ENCODE measurements around the gene STEAP4. TPM values are rescaled to one million over a fixed set of nuclear protein-coding genes. Genes with fewer than 3 reads are reported as not detected.

The STEAP4 gene
- total RNA-seq, 1 experiment from 2014 or later: not detected

DNA sequence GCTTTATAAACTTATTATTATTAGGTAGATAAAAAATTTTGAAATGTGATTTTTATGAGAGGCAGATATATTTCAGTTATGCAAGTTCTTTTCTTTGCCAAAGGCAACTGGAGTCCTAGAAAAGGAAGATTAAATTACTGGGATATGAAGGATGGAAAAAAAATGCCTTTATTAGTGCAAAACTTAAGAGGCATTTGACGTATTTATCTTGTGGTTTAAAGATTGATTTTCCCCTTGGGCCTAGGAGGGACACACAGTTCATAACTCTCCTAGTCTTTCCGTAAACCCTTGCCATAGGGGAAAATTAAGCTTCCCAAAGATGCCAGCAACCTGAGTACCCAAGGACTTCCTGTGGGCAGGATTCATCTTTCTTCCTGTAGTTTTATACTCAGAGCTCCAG, 3.1 kb upstream of the STEAP4 start:
- no peak overlapping the region for H2BK15ac ChIP-seq (ENCODE audit: low read depth, low read length)

More for the DNA sequence above, 3.1 kb upstream of the STEAP4 start:
- Histone ChIP-seq H3K9ac (ENCODE audit: extremely low read depth, insufficient read length, low read length) (no peak overlapping the region), H2BK120ac (ENCODE audit: low read depth, low read length, poor library complexity, severe bottlenecking) (no peak overlapping the region), H3K27ac (ENCODE audit: insufficient read length, low read depth, low read length) (no peak overlapping the region), H3K79me1 (ENCODE audit: insufficient read depth, low read depth, low read length, poor library complexity, severe bottlenecking) (no peaks in the 10 kb centered on the region), H3K14ac (ENCODE audit: insufficient read depth, low read length) (no peak overlapping the region), H3K9me3 (ENCODE audit: control insufficient read depth, low read depth, low read length) (no peaks in the 10 kb centered on the region), H2BK12ac (ENCODE audit: insufficient read length, low read depth, low read length) (no peak overlapping the region), H4K8ac (replicated peaks; ENCODE audit: insufficient read length, low read depth, low read length) (no peak overlapping the region), H3K79me2 (ENCODE audit: insufficient read depth, low read length) (no peaks in the 10 kb centered on the region), H2BK5ac (ENCODE audit: insufficient read length, low read length) (no peak overlapping the region), H3K23ac (ENCODE audit: insufficient read length, low read depth, low read length) (no peak overlapping the region), H3K23me2 (ENCODE audit: insufficient read length, low read depth, low read length, poor library complexity, severe bottlenecking) (no peaks in the 10 kb centered on the region), H4K20me1 (ENCODE audit: control insufficient read depth, insufficient read depth, insufficient read length) (no peaks in the 10 kb centered on the region), H4K5ac (ENCODE audit: insufficient read length, low read depth, low read length) (no peak overlapping the region), H3K56ac (ENCODE audit: insufficient read length, low read depth, low read length) (no peak overlapping the region), H3K4me1 (ENCODE audit: insufficient read depth, low read length) (no peaks in the 10 kb centered on the region), H2BK20ac (ENCODE audit: low read depth, low read length, poor library complexity, severe bottlenecking) (no peak overlapping the region), H4K91ac (ENCODE audit: insufficient read length, low read depth, low read length) (no peak overlapping the region), H3K18ac (ENCODE audit: insufficient read length, low read depth, low read length) (no peak overlapping the region), H3K4me2 (ENCODE audit: insufficient read depth, insufficient read length, low read length) (no peak overlapping the region), H2AFZ (ENCODE audit: low read length) (no peak overlapping the region), H3K27me3 (ENCODE audit: insufficient read depth, low read length) (no peaks in the 10 kb centered on the region; the same call in 1 of the 2 replicates), H3T11ph (ENCODE audit: low read length) (no peak overlapping the region), H2AK5ac (ENCODE audit: insufficient read length, low read length) (no peak overlapping the region), H3K4ac (ENCODE audit: low read depth, low read length) (no peak overlapping the region)
- DNase-seq: no peak
- peaks cover 6 to 9% of the 10 kb centered on the region in 2 experiments; a peak in 2 of 4 replicates for H3K4me1 Mint-ChIP-seq
- H3K4me3 Mint-ChIP-seq: no peak overlapping the region
- no peaks in the 10 kb centered on the region for H3K36me3 Mint-ChIP-seq (ENCODE audit: insufficient read depth in 1 of 3, low read depth in 3 of 3)
- H3K9me3 Mint-ChIP-seq: no peaks in the 10 kb centered on the region
- TF ChIP-seq, protein P1, sequence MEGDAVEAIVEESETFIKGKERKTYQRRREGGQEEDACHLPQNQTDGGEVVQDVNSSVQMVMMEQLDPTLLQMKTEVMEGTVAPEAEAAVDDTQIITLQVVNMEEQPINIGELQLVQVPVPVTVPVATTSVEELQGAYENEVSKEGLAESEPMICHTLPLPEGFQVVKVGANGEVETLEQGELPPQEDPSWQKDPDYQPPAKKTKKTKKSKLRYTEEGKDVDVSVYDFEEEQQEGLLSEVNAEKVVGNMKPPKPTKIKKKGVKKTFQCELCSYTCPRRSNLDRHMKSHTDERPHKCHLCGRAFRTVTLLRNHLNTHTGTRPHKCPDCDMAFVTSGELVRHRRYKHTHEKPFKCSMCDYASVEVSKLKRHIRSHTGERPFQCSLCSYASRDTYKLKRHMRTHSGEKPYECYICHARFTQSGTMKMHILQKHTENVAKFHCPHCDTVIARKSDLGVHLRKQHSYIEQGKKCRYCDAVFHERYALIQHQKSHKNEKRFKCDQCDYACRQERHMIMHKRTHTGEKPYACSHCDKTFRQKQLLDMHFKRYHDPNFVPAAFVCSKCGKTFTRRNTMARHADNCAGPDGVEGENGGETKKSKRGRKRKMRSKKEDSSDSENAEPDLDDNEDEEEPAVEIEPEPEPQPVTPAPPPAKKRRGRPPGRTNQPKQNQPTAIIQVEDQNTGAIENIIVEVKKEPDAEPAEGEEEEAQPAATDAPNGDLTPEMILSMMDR (conservative IDR thresholded peaks at IDR 0.05): no peak
- H3K27ac Mint-ChIP-seq: no peak overlapping the region
- no CpG with 5 or more reads among the region's 2 CpGs for WGBS (ENCODE audit: extremely low coverage, insufficient read length, low lambda C conversion rate)
- H3K27me3 Mint-ChIP-seq (ENCODE audit: low read depth): peaks cover 25% of the 10 kb centered on the region
